Astrocyte of the spinal cord (primary cell): ENCODE results near the gene SLC12A5.

Source experiments
- DNase-seq: peaks from one replicate; pipeline ENCODE4 v3.0.0; 2011; ENCODE audit warnings: low read depth, low spot score
- H3K4me3 ChIP-seq: 2 replicates; pipeline ENCODE4 v1.5.1; 2011; ENCODE audit warnings: low read depth, mild to moderate bottlenecking, low read length, moderate library complexity
- in situ Hi-C: cut with HindIII; loops from 2 replicates; pipeline ENCODE4 v1.10.0; 2017; ENCODE audit warnings: low sequenced_read_pairs
- TF ChIP-seq, protein P1 (sequence below): IDR thresholded peaks from 2 replicates; pipeline ENCODE4 v1.5.1; 2012; ENCODE audit warnings: low read depth, mild to moderate bottlenecking, low read length, inconsistent platforms

SLC12A5 gene

DNA sequence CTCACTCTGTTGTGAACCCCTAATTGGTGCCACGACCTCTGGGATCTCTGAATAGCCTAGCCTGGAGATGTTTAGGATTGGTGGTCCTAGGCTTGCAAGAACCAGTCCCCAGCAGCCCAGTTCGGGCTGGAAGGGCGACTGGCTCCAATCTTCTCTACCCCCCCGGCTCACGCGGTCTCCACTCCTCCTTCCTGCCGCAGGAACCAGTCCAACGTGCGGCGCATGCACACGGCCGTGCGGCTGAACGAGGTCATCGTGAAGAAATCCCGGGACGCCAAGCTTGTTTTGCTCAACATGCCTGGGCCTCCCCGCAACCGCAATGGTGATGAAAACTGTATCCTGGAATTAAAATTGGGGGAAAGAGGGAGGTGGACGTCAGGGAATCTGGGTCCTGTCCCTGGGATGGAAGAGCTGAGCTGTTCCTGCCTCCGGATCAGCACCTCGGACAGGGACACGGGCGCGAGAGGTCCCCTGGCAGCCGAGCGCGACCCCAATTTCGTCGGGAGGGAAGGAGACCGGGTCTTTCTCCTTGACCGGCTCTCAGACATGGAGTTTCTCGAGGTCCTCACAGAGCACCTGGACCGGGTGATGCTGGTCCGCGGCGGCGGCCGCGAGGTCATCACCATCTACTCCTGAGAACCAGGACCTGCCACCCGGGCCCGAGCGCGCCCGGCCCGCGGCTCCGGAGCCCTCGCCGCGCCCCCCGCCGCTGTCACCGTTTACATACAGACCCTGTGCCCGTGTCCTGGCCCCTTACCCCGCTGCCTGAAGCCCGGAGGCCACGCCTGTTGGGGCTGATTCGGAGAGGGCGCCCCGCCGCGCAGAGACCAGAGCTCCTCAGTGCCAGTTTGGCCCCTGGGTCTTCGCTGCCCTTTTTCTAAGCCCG, 28.2 kb downstream of the SLC12A5 start:
- no peak overlapping the region for H3K4me3 ChIP-seq
- peak; percentile 48 for DNase-seq
- in situ Hi-C loops: no loop called here
- TF ChIP-seq, protein P1, sequence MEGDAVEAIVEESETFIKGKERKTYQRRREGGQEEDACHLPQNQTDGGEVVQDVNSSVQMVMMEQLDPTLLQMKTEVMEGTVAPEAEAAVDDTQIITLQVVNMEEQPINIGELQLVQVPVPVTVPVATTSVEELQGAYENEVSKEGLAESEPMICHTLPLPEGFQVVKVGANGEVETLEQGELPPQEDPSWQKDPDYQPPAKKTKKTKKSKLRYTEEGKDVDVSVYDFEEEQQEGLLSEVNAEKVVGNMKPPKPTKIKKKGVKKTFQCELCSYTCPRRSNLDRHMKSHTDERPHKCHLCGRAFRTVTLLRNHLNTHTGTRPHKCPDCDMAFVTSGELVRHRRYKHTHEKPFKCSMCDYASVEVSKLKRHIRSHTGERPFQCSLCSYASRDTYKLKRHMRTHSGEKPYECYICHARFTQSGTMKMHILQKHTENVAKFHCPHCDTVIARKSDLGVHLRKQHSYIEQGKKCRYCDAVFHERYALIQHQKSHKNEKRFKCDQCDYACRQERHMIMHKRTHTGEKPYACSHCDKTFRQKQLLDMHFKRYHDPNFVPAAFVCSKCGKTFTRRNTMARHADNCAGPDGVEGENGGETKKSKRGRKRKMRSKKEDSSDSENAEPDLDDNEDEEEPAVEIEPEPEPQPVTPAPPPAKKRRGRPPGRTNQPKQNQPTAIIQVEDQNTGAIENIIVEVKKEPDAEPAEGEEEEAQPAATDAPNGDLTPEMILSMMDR: no peak

GRCh38 chr20:46057856-46058598, 29.0 kb downstream of the SLC12A5 start:
- peak; percentile 24 for DNase-seq
- in situ Hi-C loops: no loop called here
- H3K4me3 ChIP-seq: no peak overlapping the region
- TF ChIP-seq, protein P1: peak; percentile 21

- TF ChIP-seq, protein P1: no peak
- in situ Hi-C loops: no loop called here
- no peak overlapping the region for H3K4me3 ChIP-seq
- no peak for DNase-seq
These were observed 29.7 kb downstream of the SLC12A5 start for GRCh38 chr20:46058599-46059281.

DNA sequence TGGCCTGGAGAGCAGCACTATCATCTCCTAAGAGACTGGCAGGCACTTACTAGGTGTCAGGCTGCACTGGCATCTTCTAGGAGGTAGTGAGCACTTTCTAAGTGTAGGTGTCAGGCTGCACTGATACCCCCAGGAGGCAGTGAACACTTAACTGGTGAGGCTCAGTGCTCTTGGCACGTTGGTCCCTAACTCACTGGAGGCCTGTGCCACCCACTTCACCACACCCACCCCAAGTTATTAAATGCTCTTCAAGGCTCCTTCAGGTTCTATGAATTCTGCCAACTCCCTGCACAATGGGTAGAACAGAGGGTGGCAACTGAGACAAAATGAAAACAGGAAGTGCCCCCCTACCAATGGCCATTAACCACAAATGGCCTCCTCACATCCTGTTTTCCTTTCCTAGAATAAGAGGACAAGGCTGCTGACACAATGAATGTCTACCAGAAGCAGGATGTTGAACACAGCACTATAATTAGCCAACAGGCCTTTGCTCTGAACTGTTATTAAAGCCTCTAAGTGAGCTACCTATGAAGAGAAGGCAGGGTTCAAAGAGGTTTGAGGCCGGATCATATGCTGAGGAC, 31.4 kb downstream of the SLC12A5 start:
- in situ Hi-C loops: no loop called here
- TF ChIP-seq, protein P1: no peak
- DNase-seq: no peak
- H3K4me3 ChIP-seq: no peak overlapping the region

GRCh38 chr20:46060975-46061374, 32.0 kb downstream of the SLC12A5 start:
- in situ Hi-C loops: no loop called here
- H3K4me3 ChIP-seq: no peak overlapping the region
- TF ChIP-seq, protein P1: no peak
- DNase-seq: no peak

DNA sequence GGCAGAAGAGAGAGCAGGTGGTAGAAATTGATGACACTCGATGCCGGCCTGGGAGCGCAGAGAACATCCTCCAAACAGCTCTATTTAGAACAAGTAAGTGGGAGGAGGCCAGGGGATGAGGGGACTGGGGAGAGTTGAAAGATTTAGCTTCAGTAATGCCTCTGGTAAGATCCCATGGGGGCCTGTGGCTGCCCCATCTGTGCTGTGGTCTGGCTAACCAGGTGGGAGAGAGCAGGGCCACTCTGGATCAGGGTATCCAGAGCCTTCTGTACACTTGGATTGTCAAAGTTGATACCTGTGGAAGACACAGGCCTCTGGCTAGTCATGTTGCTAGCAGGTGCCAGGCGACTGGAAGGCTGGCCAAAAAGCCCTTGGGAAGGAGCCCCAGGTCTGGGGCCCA, 33.1 kb downstream of the SLC12A5 start:
- in situ Hi-C loops: no loop called here

More for the DNA sequence above, 33.1 kb downstream of the SLC12A5 start:
- no peak for DNase-seq
- TF ChIP-seq, protein P1: no peak
- no peak overlapping the region for H3K4me3 ChIP-seq
